ENCODE measurements around the gene PEDS1.
"Not testable (repeated sequence)": the region's sequence is repeated elsewhere in the genome, so short reads cannot be mapped to it uniquely, and the experiment has no call there.

Gene PEDS1

DNA sequence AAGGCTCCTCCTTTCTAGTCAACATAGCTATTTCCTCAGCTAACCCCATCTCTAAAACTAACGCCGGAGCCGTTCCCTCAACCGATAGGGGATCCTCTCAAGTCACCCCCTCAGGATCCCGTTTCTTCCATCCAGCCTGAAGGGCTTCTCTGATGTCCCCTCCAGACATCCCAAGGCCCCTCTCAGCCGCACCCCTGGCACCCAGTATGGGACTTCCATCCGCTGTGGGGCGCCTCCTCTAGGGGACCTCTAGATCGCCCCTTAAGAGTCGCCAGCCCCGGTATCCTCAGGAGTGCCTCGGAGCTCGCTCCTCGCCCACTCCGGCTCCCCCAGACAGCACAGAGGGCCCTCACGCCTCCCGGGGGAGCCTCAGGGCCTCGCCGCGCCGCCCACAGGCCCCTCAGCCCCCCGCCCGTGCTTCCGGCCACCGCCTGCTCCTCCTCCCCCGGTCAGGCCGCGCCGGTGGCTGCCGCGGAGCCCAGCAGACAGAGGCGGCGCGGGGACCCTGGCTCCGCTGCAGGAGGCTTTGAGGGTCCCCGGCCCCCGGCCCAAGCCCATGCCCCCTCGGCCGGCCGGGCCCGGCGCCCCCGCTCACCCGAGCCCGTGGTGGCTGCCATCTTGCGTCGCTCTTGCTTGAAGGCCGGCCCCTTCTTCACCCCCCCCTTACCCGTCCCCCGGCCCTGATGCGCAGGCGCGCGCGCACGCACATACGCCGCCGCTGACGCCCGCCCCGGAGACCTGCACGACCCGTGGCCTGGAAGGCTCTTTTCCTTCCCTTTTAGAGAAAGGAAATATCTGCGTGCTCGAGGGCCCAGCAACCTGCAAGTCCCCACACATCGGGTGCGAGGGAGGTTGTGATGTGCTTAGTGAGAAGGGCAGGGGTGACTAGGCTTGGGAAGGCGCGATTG lies 40.8 kb downstream of the PEDS1 start, which contains the start of gene UBE2V1:
Gene UBE2V1, minus strand, starts transcription at position 639 of the 908 bp plus-strand sequence. Its CDS starts 22 bp downstream, at position 617.
- DNase-seq (ENCODE audit: low spot score): peak; percentile 95

DNA sequence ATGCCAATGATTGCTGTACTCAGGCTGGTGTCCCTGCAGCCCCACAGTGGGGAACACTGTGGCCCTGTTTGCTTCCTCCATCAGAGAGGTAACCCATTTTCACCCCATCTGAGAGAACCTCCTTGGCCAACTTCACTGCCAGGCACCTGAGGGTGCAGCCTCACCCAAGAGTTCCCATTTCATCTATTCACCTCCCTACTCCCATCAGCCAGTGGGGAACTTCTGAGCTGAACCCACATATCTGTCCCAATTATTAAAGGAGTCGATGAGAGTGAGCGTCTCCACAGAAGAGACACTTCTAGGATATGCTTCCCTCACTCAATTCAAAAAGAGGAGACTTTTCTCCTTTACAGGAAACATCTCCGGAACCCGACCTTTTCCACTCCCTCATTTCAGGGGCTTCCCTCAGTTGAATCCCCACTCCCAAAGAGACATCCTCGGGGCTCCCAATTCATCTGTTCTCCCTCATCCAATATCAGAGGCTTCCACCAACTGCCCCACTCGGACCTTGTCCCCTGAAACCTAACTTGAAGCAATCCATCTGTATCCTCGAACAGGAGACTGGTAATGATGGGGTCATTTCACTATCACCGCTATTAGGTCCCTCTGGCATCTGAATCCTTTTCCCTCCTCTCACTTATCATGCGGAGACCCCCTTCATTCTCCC lies 41.6 kb downstream of the PEDS1 start:
- DNase-seq (ENCODE audit: low spot score): no peak

DNA sequence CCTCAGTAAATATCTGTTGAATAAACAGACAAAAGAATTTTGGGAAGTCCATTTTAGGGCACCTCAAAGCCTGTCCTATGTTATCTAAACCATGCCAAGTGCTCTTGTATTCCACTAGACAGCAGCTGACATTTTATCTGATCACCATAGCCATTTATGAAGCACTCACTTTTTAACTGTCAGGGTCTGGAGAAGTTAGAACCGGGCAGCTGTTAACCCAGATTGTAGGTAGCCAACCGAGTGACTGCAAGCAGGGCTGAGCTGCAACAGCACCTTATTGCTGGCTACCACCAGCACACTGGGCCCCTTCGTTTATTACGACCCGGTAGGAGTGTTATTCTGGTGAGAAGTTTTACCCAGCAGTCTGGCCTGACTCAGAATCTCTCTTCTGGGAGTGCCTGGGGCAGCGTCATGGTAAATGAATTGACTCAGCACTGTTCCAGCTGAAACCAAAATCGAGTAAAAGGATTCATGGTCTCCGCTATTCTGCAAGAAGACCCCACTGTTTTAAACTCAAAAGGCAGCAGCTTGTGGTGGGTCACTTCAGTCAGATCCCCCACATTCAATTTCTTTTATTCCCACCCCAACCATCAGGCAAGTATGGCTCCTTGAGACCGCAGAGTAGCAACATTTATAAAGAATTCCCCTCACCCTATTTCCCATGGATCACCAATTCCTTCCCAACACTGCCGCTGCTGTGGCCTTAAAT lies 42.2 kb downstream of the PEDS1 start:
- DNase-seq (ENCODE audit: low spot score): no peak

DNA sequence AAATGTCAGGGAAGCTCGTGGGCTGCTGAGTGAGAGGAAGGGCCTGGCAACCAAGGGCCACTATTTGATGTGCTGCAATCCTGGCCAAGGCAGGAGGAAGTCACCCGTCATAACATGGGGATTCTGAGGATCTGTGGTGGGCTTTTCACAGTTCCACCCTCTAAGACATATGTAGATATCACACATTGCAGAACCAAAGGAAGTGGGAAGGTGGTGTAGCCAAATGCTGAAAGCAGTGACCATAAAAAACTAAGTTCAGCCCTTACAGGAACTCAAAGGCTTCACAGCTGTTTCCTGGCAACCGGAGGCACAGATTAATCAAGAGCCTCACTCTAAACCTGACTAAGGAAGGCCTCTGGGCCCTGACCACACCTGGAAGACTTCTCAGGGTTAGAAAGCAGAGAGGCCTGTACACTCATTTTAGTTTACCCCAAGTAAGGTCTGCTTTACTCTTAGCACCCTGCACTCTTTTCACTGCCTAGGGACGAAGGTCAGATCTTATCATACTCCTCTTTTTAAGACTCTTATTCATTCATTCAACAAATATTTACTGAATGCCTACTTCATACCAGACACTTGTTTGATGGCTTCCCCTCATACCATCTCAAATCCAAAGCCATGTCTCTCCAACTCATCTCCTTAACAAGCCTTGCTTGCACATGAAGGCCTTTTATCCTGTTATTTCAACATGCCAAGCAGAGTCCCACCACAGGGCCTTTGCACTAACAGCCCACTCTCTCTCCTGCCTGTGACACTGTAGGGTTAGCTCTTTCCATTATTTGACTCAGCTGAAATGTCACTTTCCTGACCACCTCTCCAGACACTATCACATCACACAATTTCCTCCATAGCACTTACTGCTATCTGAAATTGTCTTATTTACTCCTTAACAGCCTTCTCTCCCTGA lies 43.1 kb downstream of the PEDS1 start:
- no peak for DNase-seq (ENCODE audit: low spot score)

DNA sequence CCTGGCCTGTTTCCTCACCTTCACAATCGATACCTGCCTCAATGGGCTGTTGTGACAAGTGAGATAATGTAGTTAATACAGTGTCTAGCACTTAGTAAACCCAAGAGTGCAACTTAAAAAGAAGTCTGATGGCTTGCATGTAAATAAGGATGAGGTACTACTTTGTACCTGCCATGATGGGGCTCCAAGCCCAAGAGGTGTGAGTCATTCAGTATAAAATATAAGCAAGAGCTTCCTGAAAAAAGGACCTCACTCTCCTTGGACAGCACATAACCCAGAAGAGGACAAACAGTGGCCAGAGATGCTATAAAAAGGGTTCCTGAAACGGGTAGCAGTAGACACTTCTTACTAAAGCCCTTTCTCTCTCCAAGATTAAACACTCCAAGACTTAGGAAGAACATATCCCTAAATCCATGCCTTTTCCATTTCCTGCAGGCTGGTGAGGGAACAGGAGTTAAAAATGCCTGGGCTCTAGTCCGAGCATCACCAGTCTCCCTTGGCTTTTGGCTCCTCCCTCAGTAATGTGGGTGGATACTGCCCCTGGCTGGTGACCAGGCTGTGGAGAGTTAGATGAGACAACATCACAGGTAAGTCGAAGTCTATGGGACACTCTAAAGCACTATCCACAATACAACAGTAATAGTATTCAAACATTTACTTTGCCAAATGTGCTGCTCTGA lies 44.8 kb downstream of the PEDS1 start:
- no peak for DNase-seq (ENCODE audit: low spot score)

DNA sequence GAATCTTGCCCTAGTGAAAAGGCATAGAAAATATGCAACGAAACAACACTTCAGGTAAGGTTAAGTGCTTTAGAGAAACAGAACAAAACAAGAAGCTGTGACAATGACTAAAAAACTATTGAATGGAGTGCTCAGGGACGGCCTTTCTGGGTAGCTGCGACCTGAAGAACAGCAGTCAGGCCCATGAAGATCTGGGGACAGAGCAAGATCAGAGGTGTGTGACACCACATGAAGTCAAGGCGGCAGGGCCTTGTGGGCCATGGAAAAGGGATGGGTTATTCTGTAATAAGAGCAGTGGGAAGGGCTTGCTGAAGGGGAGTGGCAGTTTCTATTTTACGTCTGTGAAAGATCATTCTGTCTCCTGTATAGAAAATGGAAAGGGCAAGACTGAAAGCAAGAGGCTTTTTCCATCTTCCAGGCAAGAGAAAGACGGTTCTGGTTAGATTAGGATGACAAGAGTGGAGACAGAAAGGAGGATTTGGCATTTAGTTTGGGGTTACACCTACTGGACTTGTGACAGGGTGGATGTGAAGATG lies 45.7 kb downstream of the PEDS1 start:
- no peak for DNase-seq (ENCODE audit: low spot score)

DNA sequence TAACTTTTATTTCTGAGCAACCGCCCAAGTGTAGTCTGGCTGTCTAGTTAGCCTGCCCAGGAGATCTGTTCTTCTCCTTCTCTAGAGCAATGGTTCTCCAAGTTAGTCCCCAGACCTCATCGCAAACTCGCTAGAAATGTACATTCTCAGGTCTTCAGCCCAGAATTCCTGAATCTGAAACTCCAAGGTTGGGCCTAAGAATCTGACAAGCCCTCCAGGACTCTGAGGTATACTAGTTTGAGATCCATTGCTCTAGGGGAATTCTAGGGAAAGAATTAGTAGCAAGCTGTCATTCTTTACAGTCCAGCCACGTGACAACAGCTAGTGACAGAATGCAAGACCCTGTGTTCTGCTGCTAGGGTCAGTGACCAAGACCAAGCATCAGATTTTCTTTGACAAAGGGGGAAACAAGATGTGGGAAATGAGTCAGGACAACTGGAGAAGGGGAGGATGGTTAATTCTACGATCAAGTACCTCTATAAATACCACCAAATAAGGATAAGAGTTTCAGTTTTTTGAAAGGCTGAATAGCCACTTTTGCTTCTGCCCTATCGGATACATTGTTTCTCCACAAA lies 46.4 kb downstream of the PEDS1 start:
- no peak for DNase-seq (ENCODE audit: low spot score)

DNA sequence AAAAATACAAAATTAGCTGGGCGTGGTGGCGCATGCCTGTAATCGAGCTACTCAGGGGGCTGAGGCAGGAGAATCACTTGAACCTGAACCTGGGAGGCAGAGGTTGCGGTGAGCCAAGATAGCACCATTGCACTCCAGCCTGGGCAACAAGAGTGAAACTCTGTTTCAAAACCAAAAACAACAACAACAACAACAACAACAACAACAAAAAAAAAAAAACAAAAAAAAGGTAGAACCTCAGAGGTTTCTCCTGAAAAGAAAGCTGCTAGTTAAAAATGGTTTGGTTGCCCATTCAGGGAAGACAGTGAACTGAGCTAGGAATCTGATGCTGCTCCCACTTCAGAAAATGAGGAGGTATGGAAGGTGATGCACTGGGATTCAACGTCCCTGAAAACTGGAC lies 46.9 kb downstream of the PEDS1 start:
- DNase-seq (ENCODE audit: low spot score): not testable (repeated sequence)

All from iPS-NIHi11 (cell line).